ENCODE measurements around the gene EWSR1.
"Not testable (repeated sequence)": the region's sequence is repeated elsewhere in the genome, so short reads cannot be mapped to it uniquely, and the experiment has no call there.

Gene EWSR1

GRCh38 chr22:29337631-29338284 lies 69.7 kb downstream of the EWSR1 start:
- no peak for DNase-seq (ENCODE audit: low read depth)

- DNase-seq (ENCODE audit: low read depth), result no peak
Measured at GRCh38 chr22:29338398-29338797, 70.3 kb downstream of the EWSR1 start.

- no peak for DNase-seq (ENCODE audit: low read depth)
Measured at GRCh38 chr22:29339381-29340235, 71.5 kb downstream of the EWSR1 start.

GRCh38 chr22:29340566-29340965 lies 72.5 kb downstream of the EWSR1 start:
- DNase-seq (ENCODE audit: low read depth), result no peak

GRCh38 chr22:29341056-29341848 lies 73.2 kb downstream of the EWSR1 start:
- no peak for DNase-seq (ENCODE audit: low read depth)

GRCh38 chr22:29341849-29342127 lies 73.7 kb downstream of the EWSR1 start:
- no peak for DNase-seq (ENCODE audit: low read depth)

- no peak for DNase-seq (ENCODE audit: low read depth)
Measured at GRCh38 chr22:29342177-29342576, 74.1 kb downstream of the EWSR1 start.

- DNase-seq (ENCODE audit: low read depth), result no peak
Measured at GRCh38 chr22:29342577-29343312, 74.7 kb downstream of the EWSR1 start.

- DNase-seq (ENCODE audit: low read depth), result no peak
Measured at GRCh38 chr22:29343313-29343805, 75.3 kb downstream of the EWSR1 start.

- no peak for DNase-seq (ENCODE audit: low read depth)
Measured at GRCh38 chr22:29344137-29344536, 76.1 kb downstream of the EWSR1 start.

GRCh38 chr22:29344889-29345288 lies 76.8 kb downstream of the EWSR1 start:
- not testable (repeated sequence) for DNase-seq (ENCODE audit: low read depth)

- DNase-seq (ENCODE audit: low read depth), result no peak
Measured at GRCh38 chr22:29345932-29346331, 77.9 kb downstream of the EWSR1 start.

GRCh38 chr22:29346659-29347058 lies 78.6 kb downstream of the EWSR1 start:
- no peak for DNase-seq (ENCODE audit: low read depth)

- no peak for DNase-seq (ENCODE audit: low read depth)
Measured at GRCh38 chr22:29348041-29348440, 80.0 kb downstream of the EWSR1 start.

GRCh38 chr22:29348956-29349355 lies 80.9 kb downstream of the EWSR1 start:
- DNase-seq (ENCODE audit: low read depth), result no peak

Data from activated T-cell treated with anti-CD3 and anti-CD28 coated beads for 48 hours (primary cell).